Ascending aorta (tissue), 2 donors: Measurements from ENCODE around the gene BSG. TPM values are rescaled to one million over a fixed set of nuclear protein-coding genes. Genes with fewer than 3 reads are reported as not detected.
"Not testable (repeated sequence)": the region's sequence is repeated elsewhere in the genome, so short reads cannot be mapped to it uniquely, and the experiment has no call there.

ENCODE experiments used
- DNase-seq, 2 donors: peaks; one replicate each; pipeline ENCODE4 v3.0.0-alpha.2; 2019; ENCODE audit warnings: low spot score in 2 of 2
- H3K27ac ChIP-seq, 2 donors: fragments of 200-600 bp; sonication (generic); one replicate each; pipeline ENCODE4 v1.5.1; 2016 to 2017; ENCODE audit warnings: mild to moderate bottlenecking in 1 of 2
- H3K27me3 ChIP-seq: fragments of 200-600 bp; sonication (generic); one replicate; pipeline ENCODE4 v1.5.1; 2017
- H3K36me3 ChIP-seq, 2 donors: fragments of 200-600 bp; sonication (generic); one replicate each; pipeline ENCODE4 v1.5.1; 2016
- H3K4me1 ChIP-seq, 2 donors: fragments of 200-600 bp; sonication (generic); one replicate each; pipeline ENCODE4 v1.5.1; 2016 to 2017; ENCODE audit warnings: mild to moderate bottlenecking in 1 of 2
- H3K4me3 ChIP-seq, 2 donors: fragments of 200-600 bp; sonication (generic); one replicate each; pipeline ENCODE4 v1.5.1; 2016 to 2017; ENCODE audit warnings: mild to moderate bottlenecking in 1 of 2
- H3K9me3 ChIP-seq, 2 donors: fragments of 200-600 bp; sonication (generic); one replicate each; pipeline ENCODE4 v1.5.1; 2016
- CTCF ChIP-seq, 3 experiments: fragments of 200-600 bp in 2 of 3; fragments of 450-650 bp in 1 of 3; sonication (generic) in 2 of 3; IDR thresholded peaks; one replicate each; pipeline ENCODE4 v1.5.1; 2016 to 2019; ENCODE audit warnings: antibody characterized with exemption in 3 of 3, mild to moderate bottlenecking in 1 of 3, moderate library complexity in 1 of 3
- intact Hi-C: fragments of 100-400 bp; cut with DNase I; formaldehyde crosslinking; loops from one replicate; pipeline ENCODE4 v1.15.1; 2023
- total RNA-seq: library from RNA; depleted of rRNA; stranded (reverse); fragments of >200 nt; gene quantifications from one replicate; pipeline ENCODE4 v1.1.0, GENCODE V29; 2016

BSG gene
- total RNA-seq, 1 donor from 2014 or later: 647 TPM

- no peak for TF ChIP-seq CTCF (IDR thresholded peaks at IDR 0.05)
- Histone ChIP-seq H3K4me1 (no peaks in the 10 kb centered on the region), H3K9me3 (no peaks in the 10 kb centered on the region), H3K4me3 (no peak overlapping the region), H3K36me3 (no peaks in the 10 kb centered on the region), H3K27me3 (no peaks in the 10 kb centered on the region), H3K27ac (no peak overlapping the region)
- intact Hi-C loops: no loop called here
- no peak for DNase-seq
Measured at GRCh38 chr19:601790-602189, 29.4 kb downstream of the BSG start.

- no peak for DNase-seq
- Histone ChIP-seq H3K9me3 (no peaks in the 10 kb centered on the region), H3K4me1 (no peaks in the 10 kb centered on the region), H3K27me3 (no peaks in the 10 kb centered on the region), H3K4me3 (no peak overlapping the region), H3K27ac (no peak overlapping the region), H3K36me3 (no peaks in the 10 kb centered on the region)
- intact Hi-C loops: no loop called here
- TF ChIP-seq CTCF (IDR thresholded peaks at IDR 0.05): no peak
Measured at GRCh38 chr19:602391-603301, 30.2 kb downstream of the BSG start.

GRCh38 chr19:603302-603639, 30.9 kb downstream of the BSG start:
- H3K27ac ChIP-seq, intact Hi-C loops, DNase-seq, H3K4me1 ChIP-seq, H3K9me3 ChIP-seq, H3K27me3 ChIP-seq, H3K4me3 ChIP-seq, H3K36me3 ChIP-seq: not testable (repeated sequence)

- H3K27ac ChIP-seq, H3K4me1 ChIP-seq, DNase-seq, H3K36me3 ChIP-seq, H3K4me3 ChIP-seq, intact Hi-C loops, H3K9me3 ChIP-seq, H3K27me3 ChIP-seq: not testable (repeated sequence)
Measured at GRCh38 chr19:603779-604178, 31.4 kb downstream of the BSG start.

GRCh38 chr19:604355-604754, 32.0 kb downstream of the BSG start:
- intact Hi-C loops: no loop called here
- Histone ChIP-seq H3K27me3 (no peaks in the 10 kb centered on the region), H3K36me3 (no peaks in the 10 kb centered on the region), H3K27ac (no peak overlapping the region), H3K4me3 (no peak overlapping the region), H3K4me1 (no peaks in the 10 kb centered on the region), H3K9me3 (no peaks in the 10 kb centered on the region)
- TF ChIP-seq CTCF (IDR thresholded peaks at IDR 0.05): no peak
- DNase-seq: no peak

GRCh38 chr19:605061-605971, 32.9 kb downstream of the BSG start:
- H3K27me3 ChIP-seq, H3K36me3 ChIP-seq, H3K4me1 ChIP-seq, H3K9me3 ChIP-seq, H3K4me3 ChIP-seq, H3K27ac ChIP-seq, DNase-seq, intact Hi-C loops: not testable (repeated sequence)
